Hepatocyte (in vitro differentiated cells): ENCODE results near the gene COL24A1. TPM values are rescaled to one million over a fixed set of nuclear protein-coding genes. Genes with fewer than 3 reads are reported as not detected.

Experiments
- DNase-seq: peaks from one replicate; pipeline ENCODE4 v3.0.0-alpha.2; 2016; ENCODE audit warnings: low spot score
- H2AFZ ChIP-seq: fragments of 200-600 bp; sonication (generic); 2 replicates; pipeline ENCODE4 v1.6.0; 2016; ENCODE audit warnings: antibody characterized with exemption, mild to moderate bottlenecking
- H3K27ac ChIP-seq: fragments of 200-600 bp; sonication (generic); 2 replicates; pipeline ENCODE4 v1.5.1; 2016; ENCODE audit warnings: mild to moderate bottlenecking
- H3K27me3 ChIP-seq: fragments of 200-600 bp; sonication (generic); 2 replicates; pipeline ENCODE4 v1.6.1; 2016
- H3K36me3 ChIP-seq: fragments of 200-600 bp; sonication (generic); replicated peaks from 2 replicates; pipeline ENCODE4 v1.5.1; 2016; ENCODE audit warnings: low read depth; ENCODE audit not compliant: insufficient read depth
- H3K4me1 ChIP-seq: fragments of 200-600 bp; sonication (generic); 2 replicates; pipeline ENCODE4 v1.5.1; 2016; ENCODE audit warnings: mild to moderate bottlenecking, moderate library complexity; ENCODE audit not compliant: insufficient read depth
- H3K4me2 ChIP-seq: fragments of 200-600 bp; sonication (generic); 2 replicates; pipeline ENCODE4 v1.6.0; 2016
- H3K4me3 ChIP-seq: fragments of 200-600 bp; sonication (generic); 2 replicates; pipeline ENCODE4 v1.5.1; 2016; ENCODE audit warnings: mild to moderate bottlenecking
- H3K79me2 ChIP-seq: fragments of 200-600 bp; sonication (generic); 2 replicates; pipeline ENCODE4 v1.6.0; 2017; ENCODE audit warnings: mild to moderate bottlenecking
- H3K9me2 ChIP-seq: fragments of 200-600 bp; sonication (generic); replicated peaks from 2 replicates; pipeline ENCODE4 v1.6.0; 2017; ENCODE audit warnings: mild to moderate bottlenecking; ENCODE audit not compliant: insufficient read depth
- H3K9me3 ChIP-seq: fragments of 200-600 bp; sonication (generic); 2 replicates; pipeline ENCODE4 v1.5.1; 2016; ENCODE audit warnings: low read depth, mild to moderate bottlenecking
- H4K20me1 ChIP-seq: fragments of 200-600 bp; sonication (generic); 2 replicates; pipeline ENCODE4 v1.6.0; 2016; ENCODE audit warnings: mild to moderate bottlenecking; ENCODE audit not compliant: insufficient read depth, poor library complexity, severe bottlenecking
- EZH2 ChIP-seq: fragments of 200-600 bp; sonication (generic); IDR thresholded peaks from 2 replicates; pipeline ENCODE4 v1.6.1; 2016; ENCODE audit warnings: antibody characterized with exemption, mild to moderate bottlenecking, borderline replicate concordance
- EZH2phosphoT487 ChIP-seq: fragments of 200-600 bp; sonication (generic); IDR thresholded peaks from one replicate; pipeline ENCODE4 v1.6.1; 2018; ENCODE audit warnings: antibody characterized with exemption, mild to moderate bottlenecking, low read depth, moderate library complexity; ENCODE audit not compliant: unreplicated experiment, severe bottlenecking
- WGBS: methylation state at CpG from one replicate; pipeline ENCODE4 v1.1.6; 2016; ENCODE audit warnings: low lambda C conversion rate; ENCODE audit errors: missing lambda C conversion rate; 5-methylcytosine and 5-hydroxymethylcytosine counted together
- polyA plus RNA-seq: library from polyadenylated mRNA; unstranded; fragments of >200 nt; fragmentation: Nextera tagmentation; extraction: Ambion mirVana; gene quantifications from 2 replicates; pipeline ENCODE4 v1.2.1, GENCODE V29; 2016
- total RNA-seq: library from RNA; depleted of rRNA; stranded (reverse); fragments of >200 nt; gene quantifications from 2 replicates; pipeline ENCODE4 v1.2.3, GENCODE V29; 2014
- TF ChIP-seq, protein P1 (sequence below): fragments of 200-600 bp; sonication (generic); IDR thresholded peaks from 2 replicates; pipeline ENCODE4 v1.5.1; 2016; ENCODE audit warnings: antibody characterized with exemption, mild to moderate bottlenecking; ENCODE audit not compliant: poor library complexity

The COL24A1 gene
- total and polyA plus RNA-seq, 2 experiments from 2014 or later: 2.4 to 2.7 TPM

DNA sequence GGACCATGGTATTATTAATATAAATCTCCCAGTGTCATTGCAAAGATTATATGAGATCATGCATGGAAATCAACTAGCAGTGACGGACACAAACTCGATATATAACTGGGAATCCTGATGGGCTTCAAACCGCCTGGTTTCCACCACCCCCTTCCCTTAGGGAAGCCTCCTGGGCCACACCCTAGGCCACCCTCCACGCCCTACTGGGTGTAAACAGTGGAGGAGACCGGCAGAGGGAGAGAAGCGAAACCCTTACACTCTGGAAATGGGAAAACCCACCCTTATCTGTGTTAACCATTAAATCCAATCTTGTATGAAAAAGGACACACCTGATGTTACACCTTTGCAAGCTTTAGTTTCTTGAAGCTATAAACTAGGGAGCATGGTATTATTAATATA is 447.7 kb downstream of the COL24A1 start:
- DNase-seq: peak; percentile 6
- no peaks in the 10 kb centered on the region for H3K36me3 ChIP-seq

DNA sequence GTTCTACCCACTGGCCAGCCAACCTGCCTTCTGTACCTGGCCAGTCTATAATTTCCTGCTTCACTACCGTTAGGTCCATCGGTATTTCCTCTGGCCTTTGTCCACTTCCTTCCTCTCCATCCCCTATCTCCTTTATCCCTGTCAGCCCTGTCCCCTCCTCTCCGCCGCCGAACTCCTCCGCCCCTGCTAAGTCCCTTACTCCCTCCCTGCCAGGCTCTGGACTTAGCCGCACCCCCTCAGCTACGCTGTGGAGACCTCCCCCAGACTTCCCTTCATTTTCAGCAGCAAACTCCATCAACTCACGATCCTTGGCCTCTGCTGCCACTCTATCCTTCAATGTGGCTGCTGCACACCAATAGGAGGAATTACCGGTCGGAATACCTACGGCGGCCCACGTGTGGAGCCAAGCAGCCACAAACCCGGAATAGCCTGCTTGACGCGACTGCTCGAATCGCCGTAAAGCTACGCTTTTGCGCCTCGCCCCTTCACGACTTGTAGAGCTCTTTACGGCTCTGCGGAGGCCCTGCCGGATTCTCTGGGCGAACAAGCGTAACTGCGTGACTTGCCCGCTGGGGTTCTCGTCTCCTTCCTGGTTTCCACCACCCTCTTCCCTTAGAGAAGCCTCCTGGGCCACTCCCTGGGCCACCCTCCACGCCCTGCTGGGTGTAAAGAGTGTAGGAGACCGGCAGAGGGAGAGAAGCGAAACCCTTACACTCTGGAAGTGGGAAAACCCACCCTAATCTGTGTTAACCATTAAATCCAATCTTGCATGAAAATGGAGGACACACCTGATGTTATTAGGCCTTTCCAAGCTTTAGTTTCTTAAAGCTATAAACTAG is 448.4 kb downstream of the COL24A1 start, which contains the start of gene ZNHIT6:
Gene ZNHIT6 (minus strand): TSS at position 444 of the 839 bp plus-strand sequence. CDS start 149 bp downstream, at position 295.
- Histone ChIP-seq H3K27ac (peak within 1 kb of the TSS; percentile 88), H3K4me2 (peak within 1 kb of the TSS; percentile 85), H3K9me3 (no peaks in the 10 kb centered on the region), H3K36me3 (no peaks in the 10 kb centered on the region), H3K4me3 (peak within 1 kb of the TSS; percentile 49), H2AFZ (peak within 1 kb of the TSS; percentile 88), H3K4me1 (peaks cover 12% of the 10 kb centered on the region), H3K27me3 (no peaks in the 10 kb centered on the region), H4K20me1 (no peaks in the 10 kb centered on the region), H3K79me2 (peaks cover 42% of the 10 kb centered on the region), H3K9me2 (no peaks in the 10 kb centered on the region)
- WGBS: 3% methylated on average over 34 of the region's 35 CpGs
- no peak for TF ChIP-seq EZH2phosphoT487
- no peak for TF ChIP-seq EZH2
- TF ChIP-seq, protein P1, sequence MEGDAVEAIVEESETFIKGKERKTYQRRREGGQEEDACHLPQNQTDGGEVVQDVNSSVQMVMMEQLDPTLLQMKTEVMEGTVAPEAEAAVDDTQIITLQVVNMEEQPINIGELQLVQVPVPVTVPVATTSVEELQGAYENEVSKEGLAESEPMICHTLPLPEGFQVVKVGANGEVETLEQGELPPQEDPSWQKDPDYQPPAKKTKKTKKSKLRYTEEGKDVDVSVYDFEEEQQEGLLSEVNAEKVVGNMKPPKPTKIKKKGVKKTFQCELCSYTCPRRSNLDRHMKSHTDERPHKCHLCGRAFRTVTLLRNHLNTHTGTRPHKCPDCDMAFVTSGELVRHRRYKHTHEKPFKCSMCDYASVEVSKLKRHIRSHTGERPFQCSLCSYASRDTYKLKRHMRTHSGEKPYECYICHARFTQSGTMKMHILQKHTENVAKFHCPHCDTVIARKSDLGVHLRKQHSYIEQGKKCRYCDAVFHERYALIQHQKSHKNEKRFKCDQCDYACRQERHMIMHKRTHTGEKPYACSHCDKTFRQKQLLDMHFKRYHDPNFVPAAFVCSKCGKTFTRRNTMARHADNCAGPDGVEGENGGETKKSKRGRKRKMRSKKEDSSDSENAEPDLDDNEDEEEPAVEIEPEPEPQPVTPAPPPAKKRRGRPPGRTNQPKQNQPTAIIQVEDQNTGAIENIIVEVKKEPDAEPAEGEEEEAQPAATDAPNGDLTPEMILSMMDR: peak; percentile 44
- peak; percentile 96 for DNase-seq

More for the DNA sequence above, 447.7 kb downstream of the COL24A1 start:
- Histone ChIP-seq H2AFZ (peak overlapping the region; percentile 88), H3K4me2 (peak overlapping the region; percentile 72), H3K27ac (peak overlapping the region; percentile 88), H4K20me1 (no peaks in the 10 kb centered on the region), H3K27me3 (no peaks in the 10 kb centered on the region), H3K9me3 (no peaks in the 10 kb centered on the region), H3K4me1 (peaks cover 12% of the 10 kb centered on the region), H3K9me2 (no peaks in the 10 kb centered on the region), H3K4me3 (peak overlapping the region; percentile 27), H3K79me2 (peaks cover 36% of the 10 kb centered on the region)
- TF ChIP-seq EZH2phosphoT487: no peak
- no peak for TF ChIP-seq EZH2
- TF ChIP-seq, protein P1: no peak
- 79% methylated on average over 6 of the region's 6 CpGs for WGBS

DNA sequence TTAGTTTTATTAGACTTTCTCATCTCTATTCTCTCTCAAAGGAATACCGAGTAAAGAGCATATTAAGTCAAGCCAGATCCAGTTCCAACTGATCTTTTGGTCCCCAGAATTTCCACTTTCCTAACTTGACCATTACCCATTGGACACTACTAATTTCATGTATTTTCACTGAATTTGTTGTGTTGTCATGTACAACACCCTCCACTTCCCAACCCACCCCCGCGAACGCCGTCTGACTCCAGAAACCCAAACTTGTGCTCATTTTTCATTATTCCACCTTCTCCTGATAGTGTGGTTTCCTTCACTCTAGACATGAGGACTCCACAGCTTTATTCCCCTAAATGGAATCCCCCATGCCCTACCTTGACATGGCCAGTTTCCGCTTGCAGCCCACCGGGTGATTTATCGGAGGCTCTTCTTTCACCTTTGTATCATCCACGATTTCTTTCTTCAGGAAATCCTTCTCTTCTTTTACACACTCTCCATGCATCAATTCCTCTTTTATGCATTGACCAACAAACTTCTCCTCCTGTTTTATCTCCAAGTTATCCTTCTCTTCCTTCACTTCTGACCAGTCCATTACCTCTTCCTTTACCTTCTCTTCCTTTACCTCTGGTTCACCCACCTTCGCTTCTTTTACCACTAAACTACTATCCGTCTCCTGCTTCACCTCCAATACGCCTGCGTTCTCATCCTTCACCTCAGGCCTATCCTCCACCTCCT is 449.1 kb downstream of the COL24A1 start:
- WGBS: 11% methylated on average over 13 of the region's 13 CpGs
- Histone ChIP-seq H3K4me1 (peaks cover 12% of the 10 kb centered on the region), H3K9me2 (no peaks in the 10 kb centered on the region), H3K4me2 (peak overlapping the region; percentile 85), H3K79me2 (peaks cover 48% of the 10 kb centered on the region), H3K27me3 (no peaks in the 10 kb centered on the region), H3K36me3 (no peaks in the 10 kb centered on the region), H3K27ac (peak overlapping the region; percentile 88), H4K20me1 (no peaks in the 10 kb centered on the region), H3K4me3 (peak overlapping the region; percentile 49), H3K9me3 (no peaks in the 10 kb centered on the region), H2AFZ (peak overlapping the region; percentile 73)
- DNase-seq: no peak
- no peak for TF ChIP-seq EZH2phosphoT487
- TF ChIP-seq, protein P1: no peak
- no peak for TF ChIP-seq EZH2
